H9 (cell line): ENCODE results near the gene HTRA1. TPM values are rescaled to one million over a fixed set of nuclear protein-coding genes. Genes with fewer than 3 reads are reported as not detected.

Experiments
- DNase-seq: peaks from one replicate; pipeline ENCODE4 v3.0.0-alpha.2; 2017
- H2AFZ ChIP-seq: one replicate; pipeline ENCODE4 v1.6.1; 2013; ENCODE audit warnings: mild to moderate bottlenecking, low read length, control low read depth, moderate library complexity
- H2AK5ac ChIP-seq: 2 replicates; pipeline ENCODE4 v1.6.1; 2013; ENCODE audit warnings: low read length, control low read depth, mixed read lengths; ENCODE audit not compliant: insufficient read length
- H2BK120ac ChIP-seq: one replicate; pipeline ENCODE4 v1.6.1; 2013; ENCODE audit warnings: low read depth, mild to moderate bottlenecking, low read length, control low read depth, inconsistent platforms; ENCODE audit not compliant: poor library complexity, severe bottlenecking
- H2BK12ac ChIP-seq: 2 replicates; pipeline ENCODE4 v1.6.1; 2013; ENCODE audit warnings: low read length, control low read depth, mixed read lengths, low read depth; ENCODE audit not compliant: insufficient read length
- H2BK15ac ChIP-seq: 2 replicates; pipeline ENCODE4 v1.6.1; 2013; ENCODE audit warnings: low read depth, low read length, control low read depth
- H2BK20ac ChIP-seq: one replicate; pipeline ENCODE4 v1.6.1; 2013; ENCODE audit warnings: low read depth, mild to moderate bottlenecking, low read length, control low read depth, inconsistent platforms; ENCODE audit not compliant: poor library complexity, severe bottlenecking
- H2BK5ac ChIP-seq: 2 replicates; pipeline ENCODE4 v1.6.1; 2013; ENCODE audit warnings: low read length, control low read depth, mixed read lengths; ENCODE audit not compliant: insufficient read length
- H3K14ac ChIP-seq: 2 replicates; pipeline ENCODE4 v1.6.1; 2013; ENCODE audit warnings: low read length, control low read depth; ENCODE audit not compliant: insufficient read depth
- H3K18ac ChIP-seq: 2 replicates; pipeline ENCODE4 v1.6.1; 2013; ENCODE audit warnings: low read depth, mild to moderate bottlenecking, mixed read lengths, low read length, control low read depth; ENCODE audit not compliant: insufficient read length
- H3K23ac ChIP-seq: 2 replicates; pipeline ENCODE4 v1.6.1; 2013; ENCODE audit warnings: low read length, control low read depth, mixed read lengths, low read depth; ENCODE audit not compliant: insufficient read length
- H3K23me2 ChIP-seq: 2 replicates; pipeline ENCODE4 v1.6.1; 2013; ENCODE audit warnings: low read depth, mild to moderate bottlenecking, mixed read lengths, low read length, control low read depth; ENCODE audit not compliant: insufficient read length, poor library complexity, severe bottlenecking
- H3K27ac ChIP-seq: 2 replicates; pipeline ENCODE4 v1.5.1; 2013; ENCODE audit warnings: low read length, control low read depth, mixed read lengths, low read depth; ENCODE audit not compliant: insufficient read length
- H3K27me3 ChIP-seq: 2 replicates; pipeline ENCODE4 v1.6.1; 2013; ENCODE audit warnings: low read length, control low read depth, inconsistent platforms; ENCODE audit not compliant: insufficient read depth
- H3K4ac ChIP-seq: 2 replicates; pipeline ENCODE4 v1.6.1; 2013; ENCODE audit warnings: low read depth, mild to moderate bottlenecking, control low read depth, inconsistent platforms, low read length, moderate library complexity
- H3K4me1 ChIP-seq: 2 replicates; pipeline ENCODE4 v1.6.1; 2013; ENCODE audit warnings: low read length, control low read depth, inconsistent platforms; ENCODE audit not compliant: insufficient read depth
- H3K4me2 ChIP-seq: 2 replicates; pipeline ENCODE4 v1.6.1; 2013; ENCODE audit warnings: low read length, control low read depth, mixed read lengths; ENCODE audit not compliant: insufficient read length, insufficient read depth
- H3K56ac ChIP-seq: 2 replicates; pipeline ENCODE4 v1.6.1; 2013; ENCODE audit warnings: low read depth, mild to moderate bottlenecking, mixed read lengths, low read length, control low read depth; ENCODE audit not compliant: insufficient read length
- H3K79me1 ChIP-seq: 2 replicates; pipeline ENCODE4 v1.6.1; 2013; ENCODE audit warnings: low read depth, mild to moderate bottlenecking, moderate library complexity, low read length, control low read depth, inconsistent platforms; ENCODE audit not compliant: insufficient read depth, poor library complexity, severe bottlenecking
- H3K79me2 ChIP-seq: 2 replicates; pipeline ENCODE4 v1.6.1; 2013; ENCODE audit warnings: low read length, control low read depth, inconsistent platforms; ENCODE audit not compliant: insufficient read depth
- H3K9ac ChIP-seq: 2 replicates; pipeline ENCODE4 v1.6.1; 2013; ENCODE audit warnings: low read length, control low read depth, mixed read lengths; ENCODE audit not compliant: insufficient read length; ENCODE audit errors: extremely low read depth
- H3K9me3 ChIP-seq: one replicate; pipeline ENCODE4 v1.6.1; 2013; ENCODE audit warnings: low read depth, low read length, inconsistent platforms; ENCODE audit not compliant: control insufficient read depth
- H3T11ph ChIP-seq: one replicate; pipeline ENCODE4 v1.6.1; 2013; ENCODE audit warnings: mild to moderate bottlenecking, low read length, control low read depth, inconsistent platforms
- H4K20me1 ChIP-seq: one replicate; pipeline ENCODE4 v1.6.1; 2013; ENCODE audit not compliant: control insufficient read depth, insufficient read length, insufficient read depth
- H4K5ac ChIP-seq: 2 replicates; pipeline ENCODE4 v1.6.1; 2013; ENCODE audit warnings: low read depth, mild to moderate bottlenecking, mixed read lengths, low read length, control low read depth; ENCODE audit not compliant: insufficient read length
- H4K8ac ChIP-seq: replicated peaks from 2 replicates; pipeline ENCODE4 v1.6.1; 2013; ENCODE audit warnings: low read length, control low read depth, mixed read lengths, low read depth; ENCODE audit not compliant: insufficient read length
- H4K91ac ChIP-seq: 2 replicates; pipeline ENCODE4 v1.6.1; 2013; ENCODE audit warnings: low read depth, mild to moderate bottlenecking, moderate library complexity, mixed read lengths, low read length, control low read depth; ENCODE audit not compliant: insufficient read length
- H3K27ac Mint-ChIP-seq, 3 experiments: 2 replicates in 2 of 3; 3 replicates in 1 of 3; pipeline ENCODE4 v1.8.0; 2020 to 2021; ENCODE audit warnings: mixed read lengths in 3 of 3, mild to moderate bottlenecking in 1 of 3, moderate library complexity in 1 of 3
- H3K27me3 Mint-ChIP-seq: 2 replicates; pipeline ENCODE4 v1.8.0; 2021; ENCODE audit warnings: low read depth, mild to moderate bottlenecking, moderate library complexity, mixed read lengths
- H3K36me3 Mint-ChIP-seq, 3 experiments: 2 replicates in 2 of 3; 3 replicates in 1 of 3; pipeline ENCODE4 v1.8.0; 2020 to 2021; ENCODE audit warnings: low read depth in 3 of 3, mixed read lengths in 3 of 3; ENCODE audit not compliant: insufficient read depth in 1 of 3
- H3K4me1 Mint-ChIP-seq, 2 experiments: 2 replicates each; pipeline ENCODE4 v1.8.0; 2020; ENCODE audit warnings: mixed read lengths in 2 of 2
- H3K4me3 Mint-ChIP-seq, 2 experiments: 2 replicates in 1 of 2; 3 replicates in 1 of 2; pipeline ENCODE4 v1.8.0; 2020 to 2021; ENCODE audit warnings: mild to moderate bottlenecking in 2 of 2, mixed read lengths in 2 of 2, moderate library complexity in 1 of 2
- H3K9me3 Mint-ChIP-seq, 2 experiments: 2 replicates in 1 of 2; 3 replicates in 1 of 2; pipeline ENCODE4 v1.8.0; 2020; ENCODE audit warnings: mild to moderate bottlenecking in 2 of 2, mixed read lengths in 2 of 2, moderate library complexity in 1 of 2
- WGBS: extraction: QIAGEN DNeasy Blood & Tissue Kit; methylation state at CpG from one replicate; pipeline ENCODE4 v1.1.7; 2013; ENCODE audit warnings: missing lambda C conversion rate, low lambda C conversion rate, mixed read lengths; ENCODE audit not compliant: insufficient read length; ENCODE audit errors: extremely low coverage; 5-methylcytosine and 5-hydroxymethylcytosine counted together
- total RNA-seq: library from RNA; stranded (reverse); gene quantifications from 2 replicates; pipeline ENCODE4 v1.2.1, GENCODE V29; 2021
- TF ChIP-seq, protein P1 (sequence below): fragments of 200-600 bp; sonication (generic); conservative IDR thresholded peaks from 3 replicates; pipeline ENCODE4 v1.8.0; 2021; ENCODE audit warnings: antibody characterized with exemption, mild to moderate bottlenecking

HTRA1 gene
- total RNA-seq, 1 experiment from 2014 or later: 11.1 TPM

DNA sequence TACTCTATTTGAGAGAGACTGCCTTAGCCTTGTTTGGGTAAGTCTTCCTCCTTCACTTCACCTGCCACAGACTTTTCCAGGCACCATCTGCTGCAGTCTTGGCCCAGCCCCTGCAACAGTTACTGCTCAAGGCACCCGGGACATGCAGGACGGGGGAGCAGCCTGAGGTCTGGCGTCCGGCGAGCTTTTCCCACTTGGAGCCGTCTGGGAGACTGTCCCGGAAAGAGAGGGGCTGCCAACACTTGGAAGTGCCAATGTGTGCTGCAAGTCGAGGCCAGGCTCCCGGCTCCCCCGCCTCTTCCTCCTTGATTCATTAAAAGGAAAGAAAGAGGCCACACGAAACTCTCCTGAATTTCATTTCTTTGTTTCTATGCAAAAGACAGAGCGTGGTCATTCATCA lies 13.7 kb downstream of the HTRA1 start:
- DNase-seq: no peak
- Histone ChIP-seq H2AK5ac (no peak overlapping the region), H2BK120ac (no peak overlapping the region), H3K4me1 (peaks cover 11% of the 10 kb centered on the region), H3T11ph (no peak overlapping the region), H2BK20ac (no peak overlapping the region), H3K23me2 (no peaks in the 10 kb centered on the region), H4K8ac (no peak overlapping the region), H4K91ac (no peak overlapping the region), H3K23ac (no peak overlapping the region), H3K27me3 (no peaks in the 10 kb centered on the region), H3K79me2 (no peaks in the 10 kb centered on the region), H3K79me1 (no peaks in the 10 kb centered on the region), H3K18ac (no peak overlapping the region), H3K9ac (no peak overlapping the region), H4K20me1 (no peaks in the 10 kb centered on the region), H3K4me2 (no peak overlapping the region), H2BK5ac (no peak overlapping the region), H3K9me3 (no peaks in the 10 kb centered on the region), H3K56ac (no peak overlapping the region), H2BK12ac (no peak overlapping the region), H3K4ac (no peak overlapping the region), H4K5ac (no peak overlapping the region), H2AFZ (no peak overlapping the region), H3K14ac (no peak overlapping the region), H3K27ac (no peak overlapping the region), H2BK15ac (no peak overlapping the region)
- Mint-ChIP-seq H3K36me3 (no peaks in the 10 kb centered on the region), H3K27ac (peak overlapping the region in 2 of 3 experiments; percentile 36 to 91; a peak in 2 of 7 replicates), H3K4me3 (0 out of 5 replicates have a peak overlapping the region, but pooled peaks have one; percentile 19 to 38), H3K9me3 (no peaks in the 10 kb centered on the region), H3K4me1 (peaks cover 49 to 55% of the 10 kb centered on the region in 2 experiments), H3K27me3 (peaks cover 6% of the 10 kb centered on the region)
- TF ChIP-seq, protein P1, sequence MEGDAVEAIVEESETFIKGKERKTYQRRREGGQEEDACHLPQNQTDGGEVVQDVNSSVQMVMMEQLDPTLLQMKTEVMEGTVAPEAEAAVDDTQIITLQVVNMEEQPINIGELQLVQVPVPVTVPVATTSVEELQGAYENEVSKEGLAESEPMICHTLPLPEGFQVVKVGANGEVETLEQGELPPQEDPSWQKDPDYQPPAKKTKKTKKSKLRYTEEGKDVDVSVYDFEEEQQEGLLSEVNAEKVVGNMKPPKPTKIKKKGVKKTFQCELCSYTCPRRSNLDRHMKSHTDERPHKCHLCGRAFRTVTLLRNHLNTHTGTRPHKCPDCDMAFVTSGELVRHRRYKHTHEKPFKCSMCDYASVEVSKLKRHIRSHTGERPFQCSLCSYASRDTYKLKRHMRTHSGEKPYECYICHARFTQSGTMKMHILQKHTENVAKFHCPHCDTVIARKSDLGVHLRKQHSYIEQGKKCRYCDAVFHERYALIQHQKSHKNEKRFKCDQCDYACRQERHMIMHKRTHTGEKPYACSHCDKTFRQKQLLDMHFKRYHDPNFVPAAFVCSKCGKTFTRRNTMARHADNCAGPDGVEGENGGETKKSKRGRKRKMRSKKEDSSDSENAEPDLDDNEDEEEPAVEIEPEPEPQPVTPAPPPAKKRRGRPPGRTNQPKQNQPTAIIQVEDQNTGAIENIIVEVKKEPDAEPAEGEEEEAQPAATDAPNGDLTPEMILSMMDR: no peak
- WGBS: no CpG with 5 or more reads among the region's 12 CpGs
